A549 (cell line): Measurements from ENCODE around the gene KLHDC8B.

Experiments used
- CTCF ChIP-seq: fragments of >200 bp; sonication (Bioruptor Twin); formaldehyde crosslinking; IDR thresholded peaks from 3 replicates; pipeline ENCODE4 v1.5.1; 2016
- EP300 ChIP-seq, 2 experiments: fragments of >200 bp; sonication (Bioruptor Twin); formaldehyde crosslinking; IDR thresholded peaks; 2 replicates in 1 of 2; 3 replicates in 1 of 2; pipeline ENCODE4 v1.6.1; 2016 to 2017
- HDAC2 ChIP-seq: fragments of 200-600 bp; sonication (generic); IDR thresholded peaks from 2 replicates; pipeline ENCODE4 v1.6.1; 2016
- NPAS2 ChIP-seq: fragments of 250-450 bp; sonication (Bioruptor Pico); IDR thresholded peaks from 2 replicates; pipeline ENCODE4 v1.8.0; 2022; ENCODE audit warnings: mild to moderate bottlenecking, moderate library complexity, borderline replicate concordance
- PBX3 ChIP-seq: IDR thresholded peaks from 2 replicates; pipeline ENCODE4 v1.6.1; 2012
- POLR2A ChIP-seq: IDR thresholded peaks from 2 replicates; pipeline ENCODE4 v1.6.1; 2012; ENCODE audit warnings: mild to moderate bottlenecking, low read length
- RAD21 ChIP-seq, 2 experiments: fragments of >200 bp in 1 of 2; sonication (Bioruptor Twin) in 1 of 2; formaldehyde crosslinking in 1 of 2; IDR thresholded peaks in 1 of 2; conservative IDR thresholded peaks in 1 of 2; 2 replicates in 1 of 2; 3 replicates in 1 of 2; pipeline ENCODE4 v1.6.1; 2012 to 2018; ENCODE audit warnings: inconsistent platforms in 1 of 2
- REST ChIP-seq: fragments of 200-600 bp; sonication (generic); IDR thresholded peaks from 2 replicates; pipeline ENCODE4 v1.6.1; 2016; ENCODE audit warnings: antibody characterized with exemption, mild to moderate bottlenecking, moderate library complexity
- RFX5 ChIP-seq: fragments of 450-650 bp; IDR thresholded peaks from 2 replicates; pipeline ENCODE4 v1.7.1; 2014; ENCODE audit warnings: antibody characterized with exemption, mild to moderate bottlenecking, moderate library complexity
- SMC3 ChIP-seq: fragments of >200 bp; sonication (Bioruptor Twin); formaldehyde crosslinking; IDR thresholded peaks from 3 replicates; pipeline ENCODE4 v1.6.1; 2018; ENCODE audit warnings: inconsistent platforms

- no peak for TF ChIP-seq PBX3
- TF ChIP-seq RAD21 (conservative IDR thresholded peaks at IDR 0.05 in 1 of 2, IDR thresholded peaks at IDR 0.05 in 1 of 2), result no peak
- TF ChIP-seq CTCF, result no peak
- no peak for TF ChIP-seq SMC3
- no peak for TF ChIP-seq HDAC2
- TF ChIP-seq RFX5, result no peak
- no peak for TF ChIP-seq NPAS2 (CRISPR knock-in tag)
- no peak for TF ChIP-seq REST
- no peak for TF ChIP-seq EP300 (IDR thresholded peaks at IDR 0.05)
- no peak for TF ChIP-seq POLR2A
Observed at GRCh38 chr3:49122022-49122421, 49.4 kb upstream of the KLHDC8B start.
